PC-3 (cell line): ENCODE measurements around the gene ATP1A2.

Experiments
- CTCF ChIP-seq: fragments of 300-600 bp; sonication (generic); conservative IDR thresholded peaks from 2 replicates; pipeline ENCODE4 v1.5.1; 2017; ENCODE audit warnings: antibody characterized with exemption, low read depth, mild to moderate bottlenecking, low read length
- EZH2 ChIP-seq: fragments of 300-600 bp; sonication (generic); IDR thresholded peaks from one replicate; pipeline ENCODE4 v1.6.1; 2017; ENCODE audit warnings: antibody characterized with exemption, mild to moderate bottlenecking, low read length; ENCODE audit not compliant: unreplicated experiment
- EZH2phosphoT487 ChIP-seq: fragments of 300-600 bp; sonication (generic); IDR thresholded peaks from 2 replicates; pipeline ENCODE4 v1.6.1; 2018; ENCODE audit warnings: mild to moderate bottlenecking, antibody characterized with exemption, low read length, borderline replicate concordance

GRCh38 chr1:160131803-160132565, 16.4 kb downstream of the ATP1A2 start:
- TF ChIP-seq CTCF (no peak), EZH2 (no peak), EZH2phosphoT487 (no peak)
